Loucy (cell line): Measurements from ENCODE around the gene MICAL2.

Experiments
- CTCF ChIP-seq: fragments of 200-600 bp; sonication (generic); conservative IDR thresholded peaks from 2 replicates; pipeline ENCODE4 v1.5.1; 2014; ENCODE audit warnings: mild to moderate bottlenecking, antibody characterized with exemption, low read length
- EZH2phosphoT487 ChIP-seq: fragments of 200-600 bp; IDR thresholded peaks from 2 replicates; pipeline ENCODE4 v1.6.1; 2018; ENCODE audit warnings: antibody characterized with exemption, mild to moderate bottlenecking, moderate library complexity, borderline replicate concordance

DNA sequence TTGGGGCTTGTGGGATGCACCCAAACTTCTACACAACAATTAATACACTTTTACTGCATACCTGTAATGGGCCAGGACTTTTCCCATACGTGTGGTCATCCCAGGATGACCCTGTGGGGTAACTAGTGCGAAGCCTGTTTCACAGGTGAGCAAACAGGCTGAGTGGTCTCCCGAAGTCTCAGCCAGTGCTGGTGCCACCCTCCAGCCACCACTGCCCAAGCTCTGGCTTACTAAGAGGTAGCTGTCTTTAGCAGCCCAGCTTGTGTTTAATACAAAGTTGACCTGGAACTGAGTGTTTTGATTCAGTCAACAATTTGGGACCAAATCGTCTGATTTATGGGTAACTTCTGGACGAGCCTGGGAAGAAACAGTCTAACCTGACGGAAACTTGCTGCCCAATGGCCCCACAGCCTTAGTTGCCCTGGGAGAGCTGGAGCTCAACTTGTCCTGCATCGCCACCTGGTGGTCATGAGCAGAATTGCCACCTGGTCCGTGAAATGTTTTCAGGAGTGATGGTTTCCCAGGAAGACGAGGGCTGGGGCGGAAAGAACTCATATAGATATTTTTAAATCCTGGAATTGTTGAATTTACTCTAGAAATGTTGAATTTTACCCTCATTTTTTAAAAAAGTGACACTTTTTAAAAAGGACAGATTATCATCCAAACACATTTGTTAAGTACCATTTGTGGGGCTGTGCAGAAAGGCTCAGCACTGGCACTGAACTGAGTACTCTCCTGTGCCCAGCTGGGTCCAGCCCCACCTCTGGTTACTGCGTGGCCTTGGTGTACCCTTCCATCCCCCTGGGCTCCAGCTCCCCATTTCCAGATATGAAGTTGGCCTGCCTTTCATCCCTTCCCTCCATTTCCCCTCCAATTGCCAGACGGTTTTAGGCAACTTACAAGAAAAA lies 171.4 kb downstream of the MICAL2 start:
- TF ChIP-seq EZH2phosphoT487 (no peak), CTCF (peak; percentile 99)
